NCI-H82 treated with DMSO at 0.1 percent for 48 hours (cell line): ENCODE measurements around the gene AGFG2.
A peak's percentile ranks its signal among the peaks of the same experiment; 100 is the strongest.
"Not testable (repeated sequence)": the region's sequence is repeated elsewhere in the genome, so short reads cannot be mapped to it uniquely, and the experiment has no call there.

Experiments used
- DNase-seq: peaks from one replicate; lab custom pipeline; 2025; ENCODE audit not compliant: unreplicated experiment; lab: John Stamatoyannopoulos, UW

Gene AGFG2, protein sequence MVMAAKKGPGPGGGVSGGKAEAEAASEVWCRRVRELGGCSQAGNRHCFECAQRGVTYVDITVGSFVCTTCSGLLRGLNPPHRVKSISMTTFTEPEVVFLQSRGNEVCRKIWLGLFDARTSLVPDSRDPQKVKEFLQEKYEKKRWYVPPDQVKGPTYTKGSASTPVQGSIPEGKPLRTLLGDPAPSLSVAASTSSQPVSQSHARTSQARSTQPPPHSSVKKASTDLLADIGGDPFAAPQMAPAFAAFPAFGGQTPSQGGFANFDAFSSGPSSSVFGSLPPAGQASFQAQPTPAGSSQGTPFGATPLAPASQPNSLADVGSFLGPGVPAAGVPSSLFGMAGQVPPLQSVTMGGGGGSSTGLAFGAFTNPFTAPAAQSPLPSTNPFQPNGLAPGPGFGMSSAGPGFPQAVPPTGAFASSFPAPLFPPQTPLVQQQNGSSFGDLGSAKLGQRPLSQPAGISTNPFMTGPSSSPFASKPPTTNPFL

DNA sequence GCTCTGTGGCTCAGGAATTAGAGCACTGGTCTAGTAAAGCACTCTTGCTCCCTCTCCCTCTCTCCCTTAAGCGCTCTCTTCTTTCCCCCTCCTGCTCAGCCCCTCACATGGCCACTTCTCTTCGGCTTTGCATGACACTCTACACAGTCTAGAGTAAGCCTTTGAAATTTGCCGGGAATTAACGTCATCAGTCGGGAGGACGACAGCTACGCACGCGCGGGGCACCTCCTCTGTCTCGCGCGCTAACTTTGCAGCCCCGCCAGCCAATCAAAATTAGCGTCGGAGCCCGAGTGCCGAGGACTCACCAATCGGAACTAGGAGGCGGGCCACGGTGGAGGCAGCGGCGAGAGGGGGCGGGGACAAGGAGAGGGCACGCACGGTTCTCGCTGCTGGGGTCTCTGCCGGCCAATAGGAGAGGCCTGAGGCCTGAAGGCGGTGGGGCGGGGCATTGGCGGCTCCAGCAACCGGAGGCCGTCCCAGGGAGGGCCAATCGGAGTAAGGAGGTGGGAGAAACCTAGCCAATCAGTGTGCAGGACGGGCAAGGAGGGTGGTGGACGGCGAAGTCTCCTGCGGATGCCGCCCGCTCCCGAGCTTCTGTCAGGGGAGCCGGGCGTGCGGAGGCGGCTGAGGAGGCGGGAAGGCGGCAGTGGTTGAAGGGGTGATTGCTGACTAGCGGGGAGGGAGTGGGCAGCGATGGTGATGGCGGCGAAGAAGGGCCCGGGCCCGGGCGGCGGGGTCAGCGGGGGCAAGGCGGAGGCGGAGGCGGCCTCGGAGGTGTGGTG is at the start of gene AGFG2:
TSS of gene AGFG2 (plus strand) at position 550 of the 782 bp plus-strand sequence. CDS start at position 694, 144 bp downstream.
- DNase-seq, result peak; percentile 98

DNA sequence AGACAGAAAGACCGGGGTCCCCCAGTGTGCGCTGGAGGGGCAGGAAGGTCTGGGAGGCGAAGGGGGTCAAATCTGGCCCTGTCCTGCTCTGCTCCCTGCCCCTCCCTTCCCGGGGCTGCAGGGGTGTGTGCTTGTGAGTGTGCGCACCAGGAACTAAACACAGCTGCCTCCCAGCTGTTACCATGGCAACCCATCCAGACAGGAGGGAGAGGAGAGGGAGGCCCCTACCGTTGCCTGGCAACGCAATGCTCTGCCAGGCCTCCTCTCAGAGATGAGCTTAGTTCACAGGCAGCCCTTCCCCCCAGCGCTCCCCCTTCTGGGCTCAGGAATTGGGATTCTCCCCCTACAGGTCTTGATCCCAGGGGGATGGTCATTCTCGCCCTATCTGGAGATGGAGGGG is 49.2 kb upstream of the AGFG2 start:
- peak; percentile 86 for DNase-seq

DNA sequence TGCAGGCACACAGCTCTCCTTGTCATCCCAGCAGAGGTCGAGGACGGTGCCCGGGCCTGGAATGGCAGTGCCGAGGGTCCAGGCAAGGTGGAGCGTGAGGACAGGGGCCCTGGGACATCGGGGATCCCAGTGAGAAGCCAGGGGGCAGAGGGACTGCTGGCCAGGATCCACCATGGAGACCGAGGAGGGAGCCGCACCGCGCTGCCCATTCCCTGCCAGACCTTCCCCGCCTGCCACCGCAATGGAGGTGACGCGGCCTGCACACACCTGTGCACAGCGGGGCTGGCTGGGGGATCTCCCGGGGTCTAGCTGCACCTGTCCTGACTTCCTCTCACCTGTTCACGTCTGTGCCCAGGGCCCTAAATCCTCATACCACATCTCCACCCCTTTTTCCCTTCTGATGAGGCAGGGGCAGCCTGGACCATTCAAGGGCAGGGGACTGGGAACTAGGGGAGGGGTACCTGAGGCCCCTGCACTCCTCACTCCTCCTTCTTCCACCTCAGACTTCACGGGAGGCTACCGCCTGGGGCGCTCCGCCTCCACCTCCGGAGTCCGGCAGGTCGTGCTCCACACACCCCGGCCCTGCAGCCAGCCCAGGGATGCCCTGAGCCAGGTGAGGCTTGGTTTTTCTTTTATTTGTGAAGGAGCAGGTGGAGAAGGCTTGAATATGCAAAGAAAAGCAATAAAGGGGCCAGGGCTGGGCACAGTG is 48.4 kb upstream of the AGFG2 start:
- DNase-seq, result no peak

DNA sequence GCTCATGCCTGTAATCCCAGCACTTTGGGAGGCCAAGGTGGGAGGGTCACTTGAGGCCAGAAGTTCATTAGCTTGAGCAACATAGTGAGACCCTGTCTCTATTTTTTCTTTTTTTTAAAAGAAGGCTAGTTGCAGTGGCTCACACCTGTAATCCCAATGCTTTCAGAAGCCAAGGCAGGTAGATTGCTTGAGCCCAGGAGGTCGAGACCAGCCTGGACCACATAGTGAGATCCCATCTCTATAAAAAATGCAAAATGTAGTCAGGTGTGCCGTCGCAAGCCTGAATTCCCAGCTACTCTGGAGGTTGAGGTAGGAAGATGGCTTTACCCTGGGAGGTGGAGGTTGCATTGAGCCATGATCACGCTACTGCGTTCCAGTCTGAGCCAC is 47.8 kb upstream of the AGFG2 start:
- no peak for DNase-seq

DNA sequence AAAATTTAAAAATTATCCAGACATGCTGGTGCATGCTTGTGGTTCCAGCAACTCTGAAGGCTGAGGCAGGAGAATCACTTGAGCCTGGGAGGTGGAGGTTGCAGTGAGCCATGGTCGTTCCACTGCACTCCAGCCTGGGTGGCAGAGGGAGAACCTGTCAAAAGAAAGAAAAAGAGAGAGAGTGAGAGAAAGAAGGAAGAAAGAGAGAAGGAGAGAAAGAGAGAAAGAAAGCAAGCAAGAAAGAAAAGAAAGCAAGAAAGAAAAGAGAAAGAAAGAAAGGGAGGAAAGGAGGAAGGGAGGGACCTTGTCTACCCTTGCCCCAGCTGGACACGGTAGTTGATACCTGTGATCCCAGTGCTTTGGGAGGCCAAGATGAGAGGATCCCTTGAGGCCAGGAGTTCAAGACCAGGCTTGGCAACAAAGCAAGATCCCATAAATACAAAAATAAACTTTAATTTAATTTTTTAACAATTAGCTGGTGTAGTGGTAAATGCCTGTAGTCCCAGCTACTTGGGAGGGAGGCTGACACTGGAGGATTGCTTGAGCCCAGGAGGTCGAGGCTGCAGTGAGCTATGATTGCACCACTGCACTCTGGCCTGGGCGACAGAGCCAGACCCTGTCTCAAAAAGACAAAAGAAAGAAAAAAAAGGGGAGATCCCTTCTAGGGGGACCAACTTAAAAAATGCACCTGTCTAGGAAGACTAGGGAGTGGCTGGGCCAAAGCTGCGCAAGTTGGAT is 46.1 kb upstream of the AGFG2 start:
- no peak for DNase-seq

DNA sequence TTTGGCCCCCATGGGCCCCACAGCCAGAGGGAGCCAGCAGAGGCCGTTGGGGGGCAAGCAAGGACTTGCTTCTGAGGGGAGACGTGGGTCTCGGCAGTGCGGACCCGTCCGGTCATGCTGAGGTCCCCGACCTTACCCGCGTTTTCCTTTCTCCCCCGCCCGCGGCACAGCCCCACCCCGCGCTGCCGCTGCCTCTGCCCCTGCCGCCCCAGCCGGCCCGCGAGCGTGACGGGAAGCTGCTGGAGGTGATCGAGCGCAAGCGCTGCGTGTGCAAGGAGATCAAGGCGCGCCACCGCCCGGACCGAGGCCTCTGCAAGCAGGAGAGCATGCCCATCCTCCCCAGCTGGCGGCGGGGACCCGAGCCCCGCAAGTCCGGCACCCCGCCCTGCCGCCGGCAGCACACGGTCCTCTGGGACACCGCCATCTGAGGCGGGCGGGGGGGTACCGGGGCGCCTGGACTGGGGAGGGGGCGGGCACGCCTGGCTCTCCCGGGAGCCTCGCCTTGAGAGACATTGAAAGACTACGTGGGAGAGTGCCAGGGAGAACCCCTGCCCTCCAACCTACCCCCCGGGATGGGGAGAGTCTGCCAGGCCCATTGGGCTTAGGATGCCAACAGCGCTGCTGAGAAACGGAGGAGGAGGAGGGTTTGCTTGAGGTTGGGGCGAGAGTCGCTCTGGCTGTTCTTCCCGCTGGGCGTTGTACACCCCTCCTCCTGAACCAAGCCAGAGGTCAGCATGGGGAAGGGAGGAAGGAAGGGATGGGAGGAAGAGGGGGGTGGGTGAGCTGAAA is 45.3 kb upstream of the AGFG2 start:
- no peak for DNase-seq

DNA sequence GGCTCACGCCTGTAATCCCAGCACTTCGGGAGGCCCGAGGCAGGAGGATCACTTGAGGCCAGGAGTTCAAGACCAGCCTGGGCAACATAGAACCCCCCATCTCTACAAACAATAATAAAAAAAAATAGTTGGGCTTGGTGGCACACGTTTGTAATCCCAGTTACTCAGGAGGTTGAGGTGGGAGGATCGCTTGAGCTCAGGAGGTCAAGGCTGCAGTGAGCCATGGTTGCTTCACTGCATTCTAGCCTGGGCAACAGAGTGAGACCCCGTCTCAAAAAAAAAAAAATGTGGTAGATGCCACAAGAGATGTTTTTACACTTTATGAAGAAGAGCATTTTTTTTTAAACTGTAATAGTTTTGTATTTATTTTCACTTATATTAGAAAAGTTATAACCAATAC is 42.5 kb upstream of the AGFG2 start:
- DNase-seq, result no peak

DNA sequence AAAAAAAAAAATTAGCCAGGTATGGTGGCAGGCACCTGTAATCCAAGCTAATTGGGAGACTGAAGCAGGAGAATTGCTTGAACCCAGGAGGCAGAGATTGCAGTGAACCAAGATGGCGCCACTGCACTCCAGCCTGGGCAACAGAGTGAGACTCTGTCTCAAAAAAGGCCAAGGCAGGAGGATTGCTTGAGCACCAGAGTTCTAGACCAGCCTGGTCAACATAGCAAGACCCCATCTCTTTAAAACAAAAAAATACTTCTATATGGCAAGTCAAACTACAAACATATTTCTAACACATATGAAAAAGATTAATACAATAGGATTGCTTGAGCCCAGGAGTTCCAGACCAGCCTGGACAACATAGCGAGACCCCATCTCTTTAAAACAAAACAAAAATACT is 38.3 kb upstream of the AGFG2 start:
- not testable (repeated sequence) for DNase-seq

DNA sequence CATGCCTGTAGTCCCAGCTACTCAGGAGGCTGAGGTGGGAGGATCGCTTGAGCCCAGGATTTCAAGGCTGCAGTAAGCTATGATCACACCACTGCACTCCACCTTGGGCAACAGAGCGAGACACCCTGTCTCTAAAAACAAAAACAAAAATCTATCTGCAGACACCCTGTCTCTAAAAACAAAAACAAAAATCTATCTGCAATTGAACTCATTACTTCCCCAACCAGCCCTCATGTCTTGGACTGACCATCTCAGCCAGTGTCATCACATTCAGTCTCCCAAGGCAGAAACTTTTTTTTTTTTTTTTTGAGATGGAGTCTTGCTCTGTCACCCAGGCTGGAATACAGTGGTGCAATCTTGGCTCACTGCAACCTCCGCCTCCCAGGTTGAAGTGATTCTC is 35.0 kb upstream of the AGFG2 start:
- not testable (repeated sequence) for DNase-seq

DNA sequence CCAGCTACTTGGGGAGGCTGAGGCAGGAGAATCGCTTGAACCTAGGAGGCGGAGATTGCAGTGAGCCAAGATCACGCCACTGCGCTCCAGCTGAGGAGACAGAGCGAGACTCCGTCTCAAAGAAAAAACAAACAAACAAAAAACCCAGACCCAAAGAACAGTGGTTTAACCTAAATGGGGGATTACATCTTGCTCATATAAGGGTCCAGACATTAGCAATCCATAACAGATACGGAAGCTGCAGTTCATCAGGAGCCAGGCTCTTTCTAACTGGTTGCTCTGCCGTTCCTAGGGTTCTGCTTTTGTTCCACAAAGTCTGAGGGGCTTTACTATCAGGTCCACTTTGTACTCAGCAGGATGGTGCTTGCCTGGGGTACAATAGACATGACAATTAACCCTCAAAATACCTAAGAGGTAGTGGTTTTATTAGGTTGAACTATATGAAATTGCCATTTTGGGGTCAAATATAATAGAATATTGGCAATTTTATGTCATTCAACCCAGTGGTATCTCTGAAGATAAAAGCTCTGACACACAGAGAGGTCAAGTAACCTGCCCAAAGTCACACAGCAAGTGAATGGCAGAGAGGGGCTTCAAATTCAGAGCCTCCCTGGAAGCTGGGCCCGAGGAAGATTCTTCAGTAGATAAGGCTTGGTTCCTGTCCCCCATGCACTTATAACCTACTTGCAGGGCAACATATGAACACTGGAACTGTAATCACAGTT is 34.0 kb upstream of the AGFG2 start:
- no peak for DNase-seq

DNA sequence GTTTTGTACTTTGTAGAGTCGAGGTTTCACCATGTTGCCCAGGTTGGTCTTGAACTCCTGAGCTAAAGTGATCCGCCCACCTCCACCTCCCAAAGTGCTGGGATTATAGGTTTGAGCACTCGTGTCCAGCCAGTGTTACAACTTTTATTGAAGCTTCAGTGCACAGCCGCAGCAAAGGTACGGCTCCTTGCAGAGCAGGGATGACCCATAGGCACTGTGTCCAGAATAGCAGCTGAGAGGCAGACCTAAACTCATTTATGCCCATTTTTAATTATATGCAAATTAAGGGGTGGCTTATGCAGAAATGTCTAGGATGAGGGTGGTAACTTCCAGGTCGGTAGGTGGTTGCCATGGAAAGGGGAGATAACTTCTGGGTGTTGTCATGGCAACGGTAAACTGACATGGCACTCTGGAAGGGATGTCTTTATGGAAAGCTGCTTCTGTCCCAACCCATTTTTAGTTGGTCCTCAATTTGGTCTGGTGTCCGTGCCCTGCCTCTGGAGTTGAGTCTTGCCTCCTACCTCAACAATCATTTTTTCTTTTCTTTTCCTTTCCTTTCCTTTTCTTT is 32.6 kb upstream of the AGFG2 start:
- DNase-seq, result no peak

DNA sequence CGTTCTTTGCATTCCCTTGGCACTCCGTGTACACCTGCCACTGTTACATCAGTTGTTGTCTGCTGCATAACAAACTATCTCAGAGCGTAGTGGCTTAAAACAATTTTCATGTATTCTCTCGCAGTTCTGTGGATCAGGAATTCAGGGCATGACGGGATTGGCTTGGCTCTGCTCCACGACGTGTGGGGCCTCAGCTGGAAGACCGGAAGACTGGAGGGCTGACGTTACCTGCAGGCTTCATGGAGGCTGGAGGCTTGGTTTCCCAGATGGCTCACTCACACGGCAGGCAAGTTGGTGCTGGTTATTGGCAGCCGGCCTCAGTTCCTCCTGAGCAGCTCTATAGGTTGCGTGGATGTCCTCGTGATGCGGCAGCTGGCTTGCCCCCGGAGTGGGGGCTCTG is 29.8 kb upstream of the AGFG2 start:
- no peak for DNase-seq

DNA sequence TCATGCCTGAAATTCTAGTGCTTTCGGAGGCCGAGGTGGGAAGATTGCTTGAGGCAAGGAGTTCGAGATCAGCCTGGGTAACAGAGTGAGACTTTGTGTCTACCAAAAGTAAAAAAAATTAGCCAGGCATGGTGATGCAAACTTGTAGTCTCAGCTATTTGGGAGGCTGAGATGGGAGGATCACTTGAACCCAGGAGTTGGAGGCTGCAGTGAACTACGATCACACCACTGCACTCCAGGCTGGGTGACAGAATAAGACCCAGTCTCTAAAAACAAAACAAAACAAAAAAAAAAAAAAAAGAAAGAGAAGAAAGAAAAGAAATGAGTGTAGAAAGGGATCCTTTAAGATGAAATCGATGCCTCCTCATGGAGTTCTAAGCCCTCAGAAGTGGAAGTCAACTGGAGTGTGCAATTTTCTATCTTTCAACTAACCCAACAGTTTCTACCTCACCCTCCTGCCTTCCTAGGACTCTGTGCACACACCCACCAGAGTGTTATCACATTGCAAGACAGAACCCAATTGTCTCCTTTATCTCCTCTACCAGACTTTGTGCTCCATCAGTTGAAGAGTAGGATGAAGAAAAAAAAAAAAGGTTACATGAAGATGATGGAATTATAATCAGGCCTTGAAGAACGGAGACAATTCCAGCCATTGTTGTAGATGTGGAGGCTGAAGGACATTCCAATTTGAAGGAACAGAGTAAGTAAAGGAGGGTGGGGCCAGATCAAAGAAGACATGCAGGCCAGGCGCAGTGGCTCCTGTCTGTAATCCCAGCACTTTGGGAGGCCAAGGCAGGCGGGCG is 28.4 kb upstream of the AGFG2 start:
- DNase-seq, result no peak

DNA sequence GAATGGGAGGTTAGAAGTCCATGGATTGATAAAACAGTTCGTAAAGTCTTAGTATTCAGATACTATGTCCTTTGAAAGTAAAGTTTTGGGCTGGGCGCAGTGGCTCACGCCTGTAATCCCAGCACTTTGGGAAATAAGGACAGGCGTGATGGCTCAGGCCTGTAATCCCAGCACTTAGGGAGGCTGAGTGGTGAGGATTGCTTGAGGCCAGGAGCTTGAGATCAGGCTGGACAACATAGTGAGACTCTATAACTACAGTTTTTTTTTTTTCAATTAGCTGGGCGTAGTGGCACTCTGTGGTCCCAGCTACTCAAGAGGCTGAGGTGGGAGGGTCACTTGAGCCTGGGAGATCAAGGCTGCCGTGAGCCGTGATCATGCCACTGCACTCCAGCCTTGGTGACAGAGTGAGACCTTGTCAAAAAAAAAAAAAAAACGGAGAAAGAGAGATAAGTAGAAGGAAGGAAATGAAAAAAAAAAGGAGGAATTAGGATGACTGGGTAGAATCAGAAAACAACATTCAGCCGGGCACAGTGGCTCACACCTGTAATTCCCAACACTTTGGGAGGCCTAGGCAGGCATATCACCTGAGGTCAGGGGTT is 25.7 kb upstream of the AGFG2 start:
- DNase-seq, result no peak

DNA sequence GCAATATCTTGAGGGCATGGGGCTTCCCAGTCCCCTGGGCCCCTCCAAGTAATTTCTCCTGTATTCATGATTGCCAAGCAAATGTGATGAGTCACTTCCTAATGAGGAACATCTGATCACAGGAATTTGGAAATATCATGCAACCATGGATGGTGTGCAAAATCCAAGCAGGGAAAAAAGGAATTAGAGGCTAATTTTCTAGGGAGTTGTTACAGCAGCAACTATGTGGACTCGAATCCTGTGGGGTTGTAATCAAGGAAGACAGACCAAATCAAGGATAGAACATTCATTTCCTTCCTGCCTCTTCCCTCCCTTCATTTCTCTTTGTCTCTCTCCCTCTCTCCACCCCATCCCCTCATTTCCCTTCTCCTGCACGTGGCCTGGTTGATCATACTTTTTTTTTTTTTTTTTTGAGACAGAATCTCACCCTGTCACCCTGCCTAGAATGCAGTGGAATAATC is 23.9 kb upstream of the AGFG2 start:
- no peak for DNase-seq

DNA sequence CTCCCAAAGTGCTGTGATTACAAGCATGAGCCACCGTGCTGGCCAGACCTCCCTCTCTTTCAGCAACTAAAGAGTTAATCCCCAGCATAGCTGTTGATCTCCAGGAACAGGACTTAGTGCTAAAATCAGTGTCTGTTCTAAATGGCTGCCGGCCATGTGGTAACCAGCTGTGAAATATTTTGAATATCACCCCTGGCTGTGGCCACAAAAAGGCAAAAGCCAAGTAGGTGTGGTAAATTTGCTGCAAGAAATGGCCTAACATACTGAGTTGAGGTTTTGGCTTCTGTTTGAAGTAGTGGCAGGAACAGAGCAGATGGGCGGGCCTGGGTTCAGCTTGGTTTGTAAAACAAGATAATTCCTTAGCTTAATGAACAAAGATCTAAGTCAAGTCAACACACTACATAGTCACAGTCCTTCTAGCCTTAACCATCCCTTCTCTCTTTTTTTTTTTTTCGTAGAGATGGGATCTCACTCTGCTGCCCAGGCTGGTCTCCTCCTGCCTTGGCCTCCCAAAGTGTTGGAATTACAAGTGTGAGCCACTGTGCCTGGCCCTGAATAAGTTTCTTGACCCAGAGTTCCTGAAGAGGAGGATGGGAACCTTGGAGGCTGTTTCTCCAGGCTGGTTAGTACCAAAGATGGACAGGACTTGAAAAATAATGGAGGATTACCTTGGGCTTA is 22.7 kb upstream of the AGFG2 start:
- DNase-seq, result peak; percentile 8

DNA sequence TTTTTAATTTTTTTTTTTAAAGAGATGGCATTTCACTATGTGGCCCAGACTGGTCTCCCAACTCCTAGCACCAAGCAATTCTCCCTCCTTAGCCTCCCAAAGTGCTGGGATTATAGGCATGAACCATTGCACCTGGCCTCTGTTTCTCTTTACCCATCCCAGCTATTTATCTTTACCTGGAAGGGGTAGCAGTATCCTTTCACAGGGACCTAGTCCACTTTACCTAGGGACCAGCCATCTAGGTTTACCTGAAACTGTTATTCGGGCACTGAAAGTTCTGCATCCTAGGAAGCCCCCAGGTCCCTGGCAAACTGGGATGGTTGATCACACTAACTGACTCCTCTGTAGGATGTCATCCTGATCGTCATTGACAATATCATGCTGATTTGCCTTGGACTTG is 21.7 kb upstream of the AGFG2 start:
- DNase-seq, result no peak
